Colonic mucosa (tissue), 4 donors: ENCODE data around the gene RABEP1. TPM values are rescaled to one million over a fixed set of nuclear protein-coding genes. Genes with fewer than 3 reads are reported as not detected.

Experiments used
- DNase-seq: peaks from one replicate; pipeline ENCODE4 v3.0.0-alpha.2; 2020
- H3K27ac ChIP-seq: fragments of 200-600 bp; one replicate; pipeline ENCODE4 v1.8.0; 2021
- H3K27me3 ChIP-seq: fragments of 200-600 bp; one replicate; pipeline ENCODE4 v1.8.0; 2021
- H3K36me3 ChIP-seq: fragments of 200-600 bp; one replicate; pipeline ENCODE4 v1.8.0; 2021
- H3K4me1 ChIP-seq: fragments of 200-600 bp; one replicate; pipeline ENCODE4 v1.8.0; 2021; ENCODE audit warnings: mild to moderate bottlenecking
- H3K4me3 ChIP-seq: fragments of 200-600 bp; one replicate; pipeline ENCODE4 v1.8.0; 2021
- H3K9ac ChIP-seq, 2 donors: one replicate each; pipeline ENCODE4 v1.7.0; 2013; ENCODE audit warnings: control low read depth in 2 of 2, low read depth in 2 of 2, low read length in 2 of 2
- H3K9me3 ChIP-seq: fragments of 200-600 bp; one replicate; pipeline ENCODE4 v1.8.0; 2021
- intact Hi-C: fragments of 100-400 bp; cut with DNase I; formaldehyde crosslinking; loops from one replicate; pipeline ENCODE4 v1.14.1; 2022
- total RNA-seq, 2 donors: library from RNA; stranded (reverse); fragmentation: NEBNext Ultra II Directional in 1 of 2; extraction: Animal tissue kit (Norgen Biotek cat#: 25700) in 1 of 2; gene quantifications; one replicate each; pipeline ENCODE4 v1.2.1, GENCODE V29; 2021
- TF ChIP-seq, protein P1 (sequence below): fragments of 200-600 bp; IDR thresholded peaks from one replicate; pipeline ENCODE4 v1.8.0; 2022; ENCODE audit warnings: antibody characterized with exemption, mild to moderate bottlenecking
- donor health status: healthy.
- donor health status: DM: no; HTN: no; CAD: no.
- donor health status: DM: no; HTN: no; CAD: no.

RABEP1 gene
- total RNA-seq, 2 donors from 2014 or later = 22.6 to 23.2 TPM

DNA sequence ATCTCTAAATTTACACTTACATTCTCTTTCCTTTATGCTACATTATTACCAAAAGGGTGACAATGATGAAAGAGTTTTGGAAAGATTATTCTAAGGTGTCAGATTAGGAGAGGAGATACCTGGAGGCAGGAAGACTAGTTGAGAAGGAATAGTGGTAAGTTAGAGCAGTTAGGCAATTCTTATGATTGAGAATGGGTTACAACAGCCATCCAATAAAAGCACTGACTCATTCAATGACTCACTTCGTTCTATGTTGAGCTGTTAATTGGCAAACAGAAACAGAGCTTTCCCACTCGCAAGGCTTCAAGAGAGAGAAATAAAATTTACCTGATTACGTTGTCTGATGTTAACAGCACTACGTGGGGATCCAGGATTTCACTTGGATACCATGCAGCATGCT is 131.6 kb downstream of the RABEP1 start:
- DNase-seq = peak; percentile 29
- TF ChIP-seq, protein P1, sequence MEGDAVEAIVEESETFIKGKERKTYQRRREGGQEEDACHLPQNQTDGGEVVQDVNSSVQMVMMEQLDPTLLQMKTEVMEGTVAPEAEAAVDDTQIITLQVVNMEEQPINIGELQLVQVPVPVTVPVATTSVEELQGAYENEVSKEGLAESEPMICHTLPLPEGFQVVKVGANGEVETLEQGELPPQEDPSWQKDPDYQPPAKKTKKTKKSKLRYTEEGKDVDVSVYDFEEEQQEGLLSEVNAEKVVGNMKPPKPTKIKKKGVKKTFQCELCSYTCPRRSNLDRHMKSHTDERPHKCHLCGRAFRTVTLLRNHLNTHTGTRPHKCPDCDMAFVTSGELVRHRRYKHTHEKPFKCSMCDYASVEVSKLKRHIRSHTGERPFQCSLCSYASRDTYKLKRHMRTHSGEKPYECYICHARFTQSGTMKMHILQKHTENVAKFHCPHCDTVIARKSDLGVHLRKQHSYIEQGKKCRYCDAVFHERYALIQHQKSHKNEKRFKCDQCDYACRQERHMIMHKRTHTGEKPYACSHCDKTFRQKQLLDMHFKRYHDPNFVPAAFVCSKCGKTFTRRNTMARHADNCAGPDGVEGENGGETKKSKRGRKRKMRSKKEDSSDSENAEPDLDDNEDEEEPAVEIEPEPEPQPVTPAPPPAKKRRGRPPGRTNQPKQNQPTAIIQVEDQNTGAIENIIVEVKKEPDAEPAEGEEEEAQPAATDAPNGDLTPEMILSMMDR = no peak
- intact Hi-C loops = no loop called here
- no peaks in the 10 kb centered on the region for H3K9me3 ChIP-seq
- peak overlapping the region; percentile 68 for H3K27ac ChIP-seq
- no peaks in the 10 kb centered on the region for H3K27me3 ChIP-seq
- peaks cover 15% of the 10 kb centered on the region for H3K36me3 ChIP-seq
- no peak overlapping the region for H3K9ac ChIP-seq
- H3K4me3 ChIP-seq = no peak overlapping the region
- peaks cover 19% of the 10 kb centered on the region for H3K4me1 ChIP-seq

DNA sequence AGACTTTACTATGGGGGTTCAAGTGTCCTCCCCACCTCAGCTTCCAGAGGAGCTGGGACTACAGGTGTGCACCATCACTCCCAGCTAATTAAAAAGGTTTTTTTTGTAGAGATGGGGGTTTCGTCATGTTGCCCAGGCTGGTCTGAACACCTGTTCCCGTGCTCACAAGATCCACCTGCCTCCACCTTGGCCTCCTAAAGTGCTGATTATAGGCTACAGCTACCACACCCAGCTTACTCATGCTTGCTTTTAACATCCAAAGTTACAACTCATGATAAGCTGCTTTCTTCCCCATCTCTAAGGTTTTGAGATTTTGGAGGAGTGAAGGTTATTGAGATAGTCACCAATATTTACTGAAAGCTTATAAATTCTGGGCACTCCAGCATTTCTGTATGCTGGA is 134.8 kb downstream of the RABEP1 start:
- Histone ChIP-seq H3K27me3 (no peaks in the 10 kb centered on the region), H3K27ac (peak overlapping the region; percentile 90), H3K4me3 (no peak overlapping the region), H3K9ac (no peak overlapping the region), H3K36me3 (peaks cover 7% of the 10 kb centered on the region), H3K4me1 (peaks cover 23% of the 10 kb centered on the region), H3K9me3 (no peaks in the 10 kb centered on the region)
- TF ChIP-seq, protein P1 = no peak
- intact Hi-C loops = no loop called here
- peak; percentile 71 for DNase-seq

DNA sequence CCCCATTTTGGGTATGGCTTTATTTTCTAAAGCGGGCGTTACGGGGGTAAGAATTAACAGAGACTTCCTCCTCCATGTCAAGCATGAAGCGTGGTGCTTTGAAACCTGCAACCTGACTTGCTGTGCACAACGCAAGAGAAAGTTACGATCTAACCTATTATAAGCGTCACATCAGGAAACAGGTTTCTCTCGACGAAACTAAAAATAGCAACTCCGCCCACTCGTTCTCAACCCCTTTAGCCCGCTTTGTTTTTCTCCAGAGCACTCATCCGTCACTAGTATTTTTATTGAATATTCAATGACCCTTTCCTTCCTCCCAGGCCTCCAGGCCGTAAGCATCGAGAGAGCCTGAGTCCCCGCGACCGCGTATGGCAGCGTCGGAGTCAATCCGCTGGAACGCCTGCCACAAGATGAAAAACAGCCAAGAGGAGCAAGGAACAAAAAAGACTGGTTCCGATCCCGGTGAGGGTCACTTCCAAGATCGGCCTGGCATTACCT is 136.8 kb downstream of the RABEP1 start:
- H3K9ac ChIP-seq = peak overlapping the region; percentile 80 to 94
- peak; percentile 72 for DNase-seq
- intact Hi-C loops = no loop called here

DNA sequence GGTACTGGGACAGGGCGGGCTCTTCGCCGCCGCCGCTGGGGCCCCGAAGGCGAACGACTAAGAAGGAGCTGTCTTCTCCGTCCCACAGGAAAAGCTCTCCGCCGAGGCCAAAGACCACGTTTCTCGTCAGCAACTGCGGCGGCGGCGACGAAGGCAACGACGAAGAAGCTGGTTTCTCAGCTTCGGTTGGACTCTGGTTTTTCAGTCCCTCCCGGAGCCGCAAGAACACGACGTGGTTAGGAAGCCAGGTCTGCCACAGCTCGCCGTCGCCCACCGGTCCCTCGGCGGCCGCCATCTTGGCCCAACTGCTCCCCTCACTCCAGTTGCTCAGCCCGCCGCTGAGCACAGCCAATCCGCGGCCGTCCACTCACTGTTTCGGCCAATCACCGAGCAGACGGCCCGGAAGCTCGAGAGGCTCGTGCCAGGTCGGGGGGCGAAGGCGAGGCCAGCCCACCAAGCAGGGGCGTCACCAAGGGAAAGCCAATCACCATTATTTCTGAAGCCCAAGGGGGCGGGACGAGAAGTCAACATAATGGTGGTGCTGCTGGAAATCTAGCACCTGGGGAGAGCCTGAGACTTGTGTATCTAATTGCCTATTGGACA is 137.4 kb downstream of the RABEP1 start, which contains the start of gene NUP88:
NUP88 (minus strand) TSS at position 307 of the 603 bp plus-strand sequence; CDS start at position 295, 12 bp downstream.
- TF ChIP-seq, protein P1 = no peak
- H3K36me3 ChIP-seq = peaks cover 3% of the 10 kb centered on the region
- peak; percentile 95 for DNase-seq
- peak within 1 kb of the TSS; percentile 80 to 94 for H3K9ac ChIP-seq
- peaks cover 19% of the 10 kb centered on the region for H3K4me1 ChIP-seq
- intact Hi-C loops = no loop called here
- H3K9me3 ChIP-seq = no peaks in the 10 kb centered on the region
- peak within 1 kb of the TSS; percentile 67 for H3K4me3 ChIP-seq
- no peaks in the 10 kb centered on the region for H3K27me3 ChIP-seq
- peak within 1 kb of the TSS; percentile 90 for H3K27ac ChIP-seq

More for the DNA sequence above, 136.8 kb downstream of the RABEP1 start:
- H3K27me3 ChIP-seq = no peaks in the 10 kb centered on the region
- H3K9me3 ChIP-seq = no peaks in the 10 kb centered on the region
- peak overlapping the region; percentile 67 for H3K4me3 ChIP-seq
- H3K36me3 ChIP-seq = peaks cover 3% of the 10 kb centered on the region
- TF ChIP-seq, protein P1 = no peak
- peaks cover 23% of the 10 kb centered on the region for H3K4me1 ChIP-seq
- H3K27ac ChIP-seq = peak overlapping the region; percentile 90

DNA sequence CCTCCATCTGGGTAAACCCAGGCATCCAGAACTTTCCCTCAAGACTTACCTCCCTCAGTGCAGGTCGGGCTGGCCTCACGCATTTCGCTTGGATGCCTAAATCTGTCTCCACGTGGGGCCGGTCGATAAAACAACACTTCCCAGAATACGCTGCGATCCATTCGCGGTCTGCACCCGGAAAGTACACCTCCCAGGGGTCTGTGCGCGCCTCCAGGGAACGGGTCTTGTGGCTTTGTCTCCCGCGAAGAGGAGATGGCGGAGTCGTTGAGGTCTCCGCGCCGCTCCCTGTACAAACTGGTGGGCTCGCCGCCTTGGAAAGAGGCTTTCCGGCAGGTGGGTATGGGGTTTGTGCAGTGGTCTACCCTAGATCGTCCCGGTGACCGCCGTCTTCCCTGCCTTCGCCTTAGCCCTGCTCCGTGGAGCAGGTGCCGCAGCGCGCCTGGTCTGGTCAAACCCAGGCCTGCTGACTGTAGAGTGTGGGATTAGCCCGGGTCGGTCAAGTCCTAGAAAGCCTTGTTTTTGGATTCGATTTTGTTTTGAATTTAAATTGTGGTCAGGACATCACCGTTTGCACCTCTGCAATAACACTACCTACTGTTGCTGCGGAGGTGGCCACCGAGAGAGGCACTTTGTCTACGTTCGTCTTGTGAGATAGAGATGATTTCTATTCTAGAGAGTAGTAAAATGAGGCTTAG is 138.0 kb downstream of the RABEP1 start, which contains the start of gene RPAIN:
RPAIN (plus strand) TSS at position 224 of the 695 bp plus-strand sequence; CDS start at position 253, 29 bp downstream.
- peak within 1 kb of the TSS; percentile 80 to 94 for H3K9ac ChIP-seq
- intact Hi-C loops = no loop called here
- H3K9me3 ChIP-seq = no peaks in the 10 kb centered on the region
- H3K27ac ChIP-seq = peak within 1 kb of the TSS; percentile 90
- peak within 1 kb of the TSS; percentile 67 for H3K4me3 ChIP-seq
- peaks cover 17% of the 10 kb centered on the region for H3K4me1 ChIP-seq
- H3K27me3 ChIP-seq = no peaks in the 10 kb centered on the region
- peak; percentile 93 for DNase-seq
- peaks cover 3% of the 10 kb centered on the region for H3K36me3 ChIP-seq
- TF ChIP-seq, protein P1 = no peak
